SH-SY5Y (cell line): ENCODE measurements around the gene SIGLEC12.

ENCODE experiments used
- GATA2 ChIP-seq: IDR thresholded peaks from 2 replicates; pipeline ENCODE4 v1.6.1; 2011; ENCODE audit warnings: mild to moderate bottlenecking, low read depth, low read length
- GATA3 ChIP-seq: IDR thresholded peaks from 2 replicates; pipeline ENCODE4 v1.6.1; 2011; ENCODE audit warnings: low read depth, mild to moderate bottlenecking, low read length, moderate library complexity

DNA sequence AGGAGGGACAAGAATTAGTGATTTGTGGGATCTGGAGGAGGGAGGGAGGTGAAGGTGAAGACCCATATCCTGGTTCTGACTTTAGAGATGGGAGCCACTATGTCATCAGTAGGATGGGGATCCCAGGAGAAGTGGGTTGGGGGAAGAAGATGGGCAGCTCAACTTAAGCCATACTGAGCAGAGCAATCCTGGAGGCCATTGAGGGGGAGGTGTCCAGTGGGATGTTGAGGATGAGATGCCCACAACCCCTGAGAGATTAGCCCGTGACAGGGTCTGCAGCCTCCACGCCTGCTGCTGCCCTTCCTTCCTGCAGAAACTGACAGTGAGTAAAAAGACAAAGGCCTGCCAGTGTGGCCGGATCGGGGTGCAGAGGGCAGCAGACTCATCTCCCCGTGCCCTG is 41.1 kb upstream of the SIGLEC12 start:
- TF ChIP-seq GATA2 (no peak), GATA3 (no peak)
